GM19395 (cell line): ENCODE results near the gene PHETA1.
A peak's percentile ranks its signal among the peaks of the same experiment; 100 is the strongest.
"Not testable (repeated sequence)": the region's sequence is repeated elsewhere in the genome, so short reads cannot be mapped to it uniquely, and the experiment has no call there.

Experiments
- ATAC-seq: cut with Tn5 transposase; IDR thresholded peaks from one replicate; pipeline ENCODE4 v1.9.1; 2021; ENCODE audit warnings: mild to moderate bottlenecking, moderate library complexity; ENCODE audit not compliant: unreplicated experiment

Gene PHETA1

DNA sequence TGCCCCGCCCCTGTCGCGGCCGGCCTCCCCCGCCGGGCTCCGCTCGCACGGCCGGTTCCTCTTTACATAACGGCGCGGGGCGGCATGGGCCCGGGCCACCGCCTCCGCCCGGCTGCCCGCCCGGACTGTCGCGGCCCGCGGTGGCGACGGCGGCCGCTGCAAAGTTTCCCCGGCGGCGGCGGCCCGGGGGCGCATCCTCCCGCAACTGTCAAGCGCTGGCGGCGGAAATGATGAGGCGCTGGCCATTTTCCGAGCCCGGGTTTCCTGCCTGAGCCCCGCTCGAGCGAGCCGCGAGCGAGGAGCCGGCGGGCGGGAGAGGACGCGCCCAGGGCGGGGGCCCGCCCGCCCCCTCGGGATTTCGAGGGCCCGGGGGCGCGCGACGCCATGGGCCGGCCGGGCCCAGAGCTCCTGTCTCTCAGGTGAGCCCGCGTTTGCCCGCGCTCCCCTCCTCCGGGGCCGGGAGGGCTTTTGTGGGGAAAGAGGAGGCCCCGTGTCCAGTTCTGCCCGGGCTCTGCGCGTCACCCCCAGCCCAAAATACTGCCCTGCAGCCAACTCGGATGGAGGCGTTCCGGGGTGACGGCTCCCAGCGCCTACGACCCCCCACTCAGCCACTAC is 37.1 kb upstream of the PHETA1 start, which contains the start of gene SH2B3:
SH2B3 (plus strand) TSS at position 65 of the 615 bp plus-strand sequence. CDS start 12,223 bp downstream, outside the sequence.
- ATAC-seq, result peak; percentile 4

DNA sequence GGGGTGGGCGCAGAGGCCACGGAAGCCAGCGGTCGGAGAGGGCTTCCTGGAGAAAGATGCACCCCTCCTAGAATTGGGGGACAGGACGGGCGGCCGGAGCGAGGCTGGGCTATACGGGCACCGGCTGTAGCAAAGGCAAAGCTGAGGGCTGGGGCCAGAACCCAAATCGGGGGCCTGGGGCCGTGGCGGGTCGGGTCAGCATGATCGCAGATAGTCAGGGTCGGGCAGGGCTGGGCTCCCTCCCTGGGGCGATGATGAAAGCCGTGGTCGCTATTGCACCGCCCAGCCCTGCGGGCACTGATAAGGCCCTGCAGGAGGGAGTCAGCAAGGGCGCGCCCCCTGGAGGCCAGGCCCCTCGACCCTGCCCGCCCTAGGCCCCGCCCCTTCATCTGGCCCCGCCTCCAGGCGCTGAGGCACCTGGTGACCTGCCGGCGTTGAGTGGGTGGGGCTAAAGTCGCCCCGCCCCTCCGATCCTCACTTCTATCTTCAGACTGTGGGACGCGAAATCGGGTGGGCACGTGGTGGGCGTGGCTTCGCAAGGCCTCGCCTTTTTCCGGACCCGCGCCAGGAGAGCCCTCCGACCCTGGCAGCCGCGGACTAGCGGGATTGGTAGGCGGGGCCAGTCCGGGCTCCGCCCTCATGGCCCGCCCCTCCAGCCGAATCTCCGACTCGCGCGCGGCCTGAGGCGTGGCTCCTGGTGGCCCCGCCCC is 36.4 kb upstream of the PHETA1 start:
- ATAC-seq, result peak; percentile 52

- ATAC-seq, result no peak
These were observed 35.7 kb upstream of the PHETA1 start for GRCh38 chr12:111404362-111405148.

DNA sequence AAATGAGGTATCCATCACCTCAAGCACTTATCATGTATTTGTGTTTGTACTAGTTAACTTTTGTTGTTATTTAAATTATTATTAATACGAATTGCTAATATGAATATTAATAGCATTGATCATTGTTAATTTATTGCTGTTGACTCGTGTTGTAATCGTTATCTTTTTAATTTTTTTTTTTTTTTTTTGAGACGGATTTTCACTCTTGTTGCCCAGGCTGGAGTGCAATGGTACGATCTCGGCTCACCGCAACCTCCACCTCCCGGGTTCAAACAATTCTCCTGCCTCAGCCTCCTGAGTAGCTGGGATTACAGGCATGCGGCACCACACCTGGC is 33.6 kb upstream of the PHETA1 start:
- ATAC-seq, result not testable (repeated sequence)

GRCh38 chr12:111401167-111401605 is 32.3 kb upstream of the PHETA1 start:
- ATAC-seq, result no peak

GRCh38 chr12:111399741-111400404 is 31.0 kb upstream of the PHETA1 start:
- not testable (repeated sequence) for ATAC-seq

GRCh38 chr12:111398530-111398929 is 29.6 kb upstream of the PHETA1 start:
- no peak for ATAC-seq

DNA sequence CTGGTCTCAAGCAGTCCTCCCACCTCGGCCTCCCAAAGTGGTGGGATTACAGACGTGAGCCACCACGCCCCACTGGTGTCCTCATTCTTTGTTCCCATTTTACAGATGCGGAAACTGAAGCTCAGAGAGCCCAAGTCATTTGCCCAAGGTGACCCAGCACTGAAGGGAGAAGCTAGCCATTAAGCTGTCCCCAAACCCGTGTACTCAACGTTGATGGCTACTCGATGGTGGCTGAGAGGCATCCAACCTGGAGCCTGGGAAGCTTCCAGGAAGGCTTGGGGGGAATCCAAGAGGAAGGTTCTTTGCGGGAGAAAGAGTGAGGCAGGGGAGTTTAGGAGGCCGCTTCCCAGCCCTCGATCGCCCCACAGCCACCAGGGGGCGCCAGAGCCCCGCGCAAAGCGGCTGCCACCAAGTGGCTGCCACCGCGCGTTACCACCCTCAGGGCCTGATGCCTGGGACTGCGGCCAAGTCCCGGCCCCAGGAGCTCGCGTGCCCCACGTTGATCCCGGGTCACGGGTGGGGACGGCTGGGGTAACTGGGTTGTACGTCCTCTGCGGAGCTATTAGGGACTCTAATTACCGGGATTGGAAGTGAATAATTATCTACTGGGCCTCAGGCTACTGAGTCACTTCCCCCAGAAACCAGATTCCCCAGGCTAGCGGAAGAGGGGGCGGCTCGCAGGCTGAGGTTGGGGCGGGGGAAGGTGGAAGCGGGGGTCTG is 28.0 kb upstream of the PHETA1 start:
- no peak for ATAC-seq

- not testable (repeated sequence) for ATAC-seq
These were observed 27.4 kb upstream of the PHETA1 start for GRCh38 chr12:111396271-111396670.

DNA sequence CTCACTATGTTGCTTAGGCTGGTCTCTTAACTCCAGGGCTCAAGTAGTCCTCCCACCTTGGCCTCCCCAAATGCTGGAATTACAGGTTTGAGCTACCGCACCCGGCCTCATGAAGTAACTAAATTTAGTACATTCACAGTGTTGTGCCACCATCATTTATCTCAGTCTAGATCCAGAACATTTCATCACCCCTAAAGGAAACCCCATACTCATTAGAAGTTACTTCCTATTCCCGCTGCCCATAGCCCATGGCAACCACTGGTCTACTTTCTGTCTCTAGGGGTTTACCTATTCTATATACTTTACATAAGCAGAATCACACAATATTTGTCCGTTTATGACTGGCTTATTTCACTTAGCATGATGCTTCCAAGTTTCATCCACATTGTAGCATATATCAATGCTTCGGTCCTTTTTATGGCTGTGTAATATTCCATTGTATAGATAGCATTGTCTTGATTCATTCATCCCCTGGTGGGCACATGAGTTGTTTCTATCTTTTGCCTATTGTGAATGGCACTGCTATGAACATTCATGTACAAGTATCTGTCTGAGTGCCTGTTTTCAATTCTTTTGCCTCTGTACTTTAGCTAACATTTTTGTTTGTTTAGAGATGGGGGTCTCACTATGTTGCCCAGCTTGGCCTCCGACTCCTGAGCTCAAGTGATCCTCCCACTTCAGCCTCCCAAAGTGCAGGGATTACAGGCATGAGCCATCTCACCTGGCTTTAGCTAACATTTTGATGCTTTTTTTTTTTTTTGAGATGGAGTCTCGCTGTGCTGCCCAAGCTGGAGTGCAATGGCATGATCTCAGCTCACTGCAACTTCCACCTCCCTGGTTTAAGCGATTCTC is 26.7 kb upstream of the PHETA1 start:
- ATAC-seq, result no peak

GRCh38 chr12:111394480-111394879 is 25.6 kb upstream of the PHETA1 start:
- ATAC-seq, result no peak

GRCh38 chr12:111393700-111394300 is 24.9 kb upstream of the PHETA1 start:
- no peak for ATAC-seq

- ATAC-seq, result no peak
These were observed 22.0 kb upstream of the PHETA1 start for GRCh38 chr12:111390910-111391309.

DNA sequence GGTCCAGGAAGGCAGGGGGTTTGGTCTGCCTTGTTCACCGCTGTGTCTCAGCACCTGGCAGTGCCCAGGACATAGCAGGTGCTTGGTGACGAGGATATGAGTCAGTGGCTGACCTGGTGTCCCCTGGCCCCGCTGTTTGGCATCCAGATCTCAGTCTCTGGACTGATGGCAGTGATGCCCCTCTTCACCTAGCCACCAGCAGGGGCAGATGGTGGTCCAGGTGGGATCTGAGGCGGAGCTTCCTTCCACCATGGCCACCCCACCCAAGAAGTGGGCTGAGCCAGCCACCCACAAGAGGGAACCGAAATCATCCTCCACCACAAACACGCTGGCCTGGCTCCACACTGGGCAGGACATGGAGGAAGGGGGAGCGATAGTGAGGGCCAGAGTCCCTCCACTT is 20.7 kb upstream of the PHETA1 start:
- no peak for ATAC-seq

DNA sequence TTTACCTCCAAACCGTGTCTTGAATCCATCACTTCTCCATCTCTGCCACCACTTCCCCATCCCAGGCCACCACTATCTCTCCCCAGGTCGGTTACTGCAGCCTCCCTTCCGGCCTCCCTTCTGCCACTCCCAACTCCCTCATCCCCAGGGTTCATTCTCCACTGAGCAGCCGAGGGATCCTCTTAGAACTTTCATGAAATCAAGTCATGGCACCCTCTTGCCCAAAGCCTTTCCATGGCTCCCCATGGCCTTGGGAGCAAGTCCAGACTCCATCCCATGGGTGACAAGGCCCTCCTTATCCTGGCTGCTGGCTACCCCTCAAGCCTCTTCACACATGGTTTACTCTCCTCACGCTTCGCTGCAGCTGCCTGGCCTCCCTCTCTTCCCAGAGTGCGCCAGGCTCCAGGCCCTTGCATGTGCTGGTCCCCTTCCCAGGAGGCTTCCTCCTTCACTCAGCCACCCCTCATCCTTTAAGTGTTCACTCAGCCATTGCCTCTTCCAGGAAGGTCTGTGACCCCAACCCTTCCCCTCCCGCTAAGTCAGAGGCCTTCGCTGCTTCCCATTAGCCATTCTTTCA is 18.9 kb upstream of the PHETA1 start:
- no peak for ATAC-seq

DNA sequence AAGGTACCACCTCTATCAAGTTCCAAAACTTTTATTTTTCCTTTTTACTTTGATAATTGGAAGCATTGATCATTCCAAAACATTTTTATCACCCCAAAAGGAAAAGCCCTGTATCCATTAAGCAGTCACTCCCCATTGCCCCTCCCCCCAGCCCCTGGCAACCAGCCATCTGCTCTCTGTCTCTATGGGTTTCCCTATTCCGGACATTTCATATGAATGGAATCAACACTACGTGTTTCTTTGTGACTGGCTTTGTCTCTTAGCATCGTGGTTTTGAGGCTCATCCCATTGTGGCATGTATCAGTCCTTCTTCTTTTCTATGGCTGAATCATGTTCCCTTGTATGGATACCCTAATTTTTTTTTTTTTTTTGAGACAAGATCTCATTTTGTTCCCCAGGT is 18.0 kb upstream of the PHETA1 start:
- ATAC-seq, result no peak

GRCh38 chr12:111384596-111384995 is 15.7 kb upstream of the PHETA1 start:
- no peak for ATAC-seq

- no peak for ATAC-seq
These were observed 11.2 kb upstream of the PHETA1 start for GRCh38 chr12:111379942-111380554.

GRCh38 chr12:111377440-111377839 is 8.5 kb upstream of the PHETA1 start:
- ATAC-seq, result no peak
